NCI-H1417 treated with DMSO at 0.1 percent for 48 hours (cell line): ENCODE results near the gene LGALS4.
A peak's percentile ranks its signal among the peaks of the same experiment; 100 is the strongest.
"Not testable (repeated sequence)": the region's sequence is repeated elsewhere in the genome, so short reads cannot be mapped to it uniquely, and the experiment has no call there.

Source experiments
- DNase-seq: peaks from one replicate; lab custom pipeline; 2025; lab: John Stamatoyannopoulos, UW

LGALS4 gene, protein sequence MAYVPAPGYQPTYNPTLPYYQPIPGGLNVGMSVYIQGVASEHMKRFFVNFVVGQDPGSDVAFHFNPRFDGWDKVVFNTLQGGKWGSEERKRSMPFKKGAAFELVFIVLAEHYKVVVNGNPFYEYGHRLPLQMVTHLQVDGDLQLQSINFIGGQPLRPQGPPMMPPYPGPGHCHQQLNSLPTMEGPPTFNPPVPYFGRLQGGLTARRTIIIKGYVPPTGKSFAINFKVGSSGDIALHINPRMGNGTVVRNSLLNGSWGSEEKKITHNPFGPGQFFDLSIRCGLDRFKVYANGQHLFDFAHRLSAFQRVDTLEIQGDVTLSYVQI

DNA sequence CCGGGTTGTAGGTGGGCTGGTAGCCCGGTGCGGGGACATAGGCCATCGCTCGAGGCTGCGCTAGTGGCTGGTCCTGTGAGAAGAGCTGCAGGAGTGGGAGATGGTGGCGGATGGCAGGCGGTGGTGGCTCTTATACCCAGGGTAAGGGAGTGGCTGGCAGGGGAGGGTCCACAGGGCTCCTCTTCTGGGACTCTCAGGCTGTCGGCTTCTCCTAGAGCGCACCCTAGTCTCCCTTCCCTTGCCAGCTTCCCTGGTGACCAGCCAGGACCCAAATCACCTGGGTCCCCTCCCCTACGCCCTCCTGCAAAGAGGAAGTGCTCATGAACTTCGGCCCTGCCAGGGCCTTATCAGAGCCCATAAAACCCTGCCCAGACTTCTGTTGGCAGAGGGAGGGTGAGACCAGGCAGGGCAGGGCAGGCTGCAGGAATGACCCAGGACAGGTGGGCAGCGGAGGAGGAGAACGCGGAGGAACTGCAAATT, at the start of gene LGALS4:
Gene LGALS4 (minus strand): TSS at position 105 of the 480 bp plus-strand sequence. CDS start 59 bp downstream, at position 46.
- DNase-seq = no peak

DNA sequence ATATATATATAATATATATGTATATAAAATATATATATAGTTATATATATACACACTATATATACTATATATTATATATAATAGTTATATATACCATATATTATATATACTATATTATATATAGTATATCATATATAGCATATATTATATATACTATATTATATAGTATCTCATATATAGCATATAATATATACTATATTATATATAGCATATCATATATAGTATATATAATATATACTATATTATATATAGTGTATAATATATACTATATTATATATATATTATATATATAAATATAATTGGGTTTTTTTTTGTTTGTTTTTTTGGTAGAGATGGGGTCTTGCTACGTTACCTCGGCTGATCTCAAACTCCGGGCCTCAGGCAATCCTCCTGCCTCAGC, 48.6 kb upstream of the LGALS4 start:
- no peak for DNase-seq

DNA sequence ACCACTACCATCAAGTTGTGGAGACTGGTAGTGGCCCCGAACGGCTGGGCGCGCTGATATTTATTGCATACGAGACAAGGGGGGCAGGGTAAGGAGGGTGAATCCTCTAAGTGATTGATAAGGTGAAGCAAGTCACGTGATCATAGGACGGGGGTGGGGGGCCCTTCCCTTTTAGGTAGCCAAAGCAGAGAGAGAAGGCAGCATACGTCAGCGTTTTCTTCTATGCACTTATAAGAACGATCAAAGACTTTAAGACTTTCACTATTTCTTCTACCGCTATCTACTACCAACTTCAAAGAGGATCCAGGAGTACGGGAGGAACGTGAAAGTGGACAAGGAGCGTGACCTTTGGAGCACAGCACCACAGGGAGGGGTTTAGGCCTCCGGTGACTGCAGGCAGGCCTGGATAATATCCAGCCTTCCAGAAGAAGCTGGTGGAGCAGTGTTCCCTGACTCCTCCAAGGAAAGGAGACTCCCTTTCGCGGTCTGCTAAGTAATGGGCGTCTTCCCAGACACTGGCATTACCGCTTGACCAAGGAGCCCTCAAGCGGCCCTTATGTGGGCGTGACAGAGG, 47.0 kb upstream of the LGALS4 start:
- not testable (repeated sequence) for DNase-seq

DNA sequence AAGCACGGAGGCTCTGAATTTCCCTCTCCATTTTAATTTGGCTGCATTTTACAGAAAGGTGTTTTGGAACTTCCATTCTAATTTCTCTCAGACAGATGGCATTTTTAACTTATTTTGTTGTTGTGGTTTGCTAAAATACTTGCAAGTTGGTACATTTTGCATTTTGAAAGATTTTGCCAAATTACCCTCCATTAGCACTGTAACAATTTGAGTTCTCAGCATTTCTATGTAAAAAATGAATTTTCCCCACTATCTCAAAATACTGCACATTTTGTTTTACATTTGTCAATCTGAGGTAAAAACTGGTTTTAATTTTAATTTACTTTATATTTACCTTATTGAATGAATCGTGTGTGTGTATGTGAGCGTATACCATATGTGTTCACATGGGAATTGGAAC, 44.1 kb upstream of the LGALS4 start:
- no peak for DNase-seq

DNA sequence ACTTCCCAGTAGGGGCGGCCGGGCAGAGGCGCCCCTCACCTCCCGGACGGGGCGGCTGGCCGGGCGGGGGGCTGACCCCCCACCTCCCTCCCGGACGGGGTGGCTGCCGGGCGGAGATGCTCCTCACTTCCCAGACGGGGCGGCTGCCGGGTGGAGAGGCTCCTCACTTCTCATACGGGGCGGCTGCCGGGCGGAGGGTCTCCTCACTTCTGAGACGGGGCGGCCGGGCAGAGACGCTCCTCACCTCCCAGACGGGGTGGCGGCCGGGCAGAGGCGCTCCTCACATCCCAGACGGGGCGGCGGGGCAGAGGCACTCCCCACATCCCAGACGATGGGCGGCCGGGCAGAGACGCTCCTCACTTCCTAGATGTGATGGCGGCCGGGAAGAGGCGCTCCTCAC, 43.0 kb upstream of the LGALS4 start:
- not testable (repeated sequence) for DNase-seq

DNA sequence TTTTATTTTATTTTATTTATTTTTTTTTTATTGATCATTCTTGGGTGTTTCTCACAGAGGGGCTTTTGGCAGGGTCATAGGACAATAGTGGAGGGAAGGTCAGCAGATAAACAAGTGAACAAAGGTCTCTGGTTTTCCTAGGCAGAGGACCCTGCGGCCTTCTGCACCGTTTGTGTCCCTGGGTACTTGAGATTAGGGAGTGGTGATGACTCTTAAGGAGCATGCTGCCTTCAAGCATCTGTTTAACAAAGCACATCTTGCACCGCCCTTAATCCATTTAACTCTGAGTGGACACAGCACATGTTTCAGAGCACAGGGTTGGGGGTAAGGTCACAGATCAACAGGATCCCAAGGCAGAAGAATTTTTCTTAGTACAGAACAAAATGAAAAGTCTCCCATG, 42.2 kb upstream of the LGALS4 start:
- not testable (repeated sequence) for DNase-seq

DNA sequence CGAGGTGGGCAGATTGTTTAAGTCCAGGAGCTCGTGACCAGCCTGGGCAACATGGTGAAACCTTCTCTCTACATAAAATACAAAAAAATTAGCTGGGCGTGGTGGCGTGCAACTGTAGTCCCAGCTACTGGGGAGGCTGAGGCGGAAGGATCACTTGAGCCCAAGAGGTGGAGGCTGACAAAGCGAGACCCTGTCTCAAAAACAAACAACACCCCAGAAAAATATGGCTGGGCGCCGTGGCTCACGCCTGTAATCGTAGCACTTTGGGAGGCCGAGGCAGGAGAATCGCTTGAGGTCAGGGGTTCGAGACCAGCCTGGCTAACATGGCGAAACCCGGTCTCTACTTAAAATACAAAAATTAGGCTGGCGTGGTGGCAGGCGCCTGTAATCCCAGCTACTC, 40.5 kb upstream of the LGALS4 start:
- no peak for DNase-seq

DNA sequence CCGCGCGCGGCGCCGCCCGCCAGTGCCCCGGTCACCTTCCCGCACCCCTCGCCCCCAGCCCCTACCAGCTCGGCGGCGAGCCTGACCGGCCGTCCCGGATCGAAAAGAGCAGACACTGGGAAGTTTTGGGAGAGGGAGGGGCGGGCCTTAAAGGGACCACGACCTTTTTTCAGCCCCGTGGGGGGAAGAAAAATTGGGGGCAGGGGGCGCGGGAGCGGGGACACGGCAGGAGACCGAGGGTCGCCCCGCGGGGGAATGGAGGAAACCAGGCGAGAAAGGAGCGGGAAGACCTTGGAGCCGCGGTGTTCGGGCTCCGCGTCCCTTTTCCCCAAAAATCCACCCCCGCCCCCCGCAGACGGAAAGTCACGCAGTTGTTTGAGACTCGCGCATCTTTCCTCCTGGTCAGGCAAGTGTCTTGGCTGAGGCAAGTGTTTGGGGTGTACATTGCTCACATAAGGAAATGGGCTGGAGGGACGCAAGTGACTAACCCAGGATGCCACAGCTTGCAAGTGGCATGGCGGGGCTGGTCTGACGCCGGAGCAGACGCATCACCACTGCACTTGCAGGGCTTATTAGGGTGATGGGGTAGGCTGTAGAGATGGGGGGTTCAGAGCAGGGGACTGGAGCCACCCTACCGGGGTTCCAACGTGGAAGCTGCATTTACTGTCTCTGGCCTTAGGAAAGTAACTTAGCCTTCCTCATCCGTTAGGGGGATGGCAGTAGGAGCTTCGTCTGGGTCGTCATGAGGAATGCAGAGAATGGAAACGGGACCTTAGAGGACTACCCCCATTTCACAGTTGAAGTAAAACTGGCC, 39.7 kb upstream of the LGALS4 start:
- DNase-seq = no peak

DNA sequence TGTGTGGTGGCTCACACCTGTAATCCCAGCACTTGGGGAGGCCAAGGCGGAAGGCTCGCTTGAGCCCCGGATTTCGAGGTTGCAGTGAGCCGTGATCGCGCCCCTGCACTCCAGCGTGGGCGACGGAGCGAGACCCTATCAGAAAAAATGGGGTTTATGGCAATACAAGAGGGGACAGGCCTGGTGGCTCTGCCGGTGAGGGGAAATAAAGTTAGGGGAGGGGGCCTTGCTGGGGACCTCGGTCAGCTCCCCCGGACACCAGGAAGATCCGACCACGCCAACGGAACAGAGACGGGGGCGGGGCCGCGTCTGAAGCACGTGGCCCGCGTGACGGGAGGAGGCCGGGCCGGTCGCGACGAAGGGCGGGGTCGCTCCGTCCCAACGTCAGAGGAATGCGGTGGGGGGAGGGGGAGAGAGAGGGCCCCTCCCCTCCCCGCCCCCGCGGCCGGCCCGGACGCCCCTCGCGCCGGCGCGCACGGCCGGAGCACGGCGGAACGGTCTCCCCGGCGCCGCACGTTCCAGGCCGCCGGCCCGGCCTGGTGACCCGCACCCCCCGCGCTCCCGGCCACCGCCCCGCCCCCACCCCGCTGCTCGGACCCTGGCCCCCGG, 39.0 kb upstream of the LGALS4 start:
- peak; percentile 10 for DNase-seq

DNA sequence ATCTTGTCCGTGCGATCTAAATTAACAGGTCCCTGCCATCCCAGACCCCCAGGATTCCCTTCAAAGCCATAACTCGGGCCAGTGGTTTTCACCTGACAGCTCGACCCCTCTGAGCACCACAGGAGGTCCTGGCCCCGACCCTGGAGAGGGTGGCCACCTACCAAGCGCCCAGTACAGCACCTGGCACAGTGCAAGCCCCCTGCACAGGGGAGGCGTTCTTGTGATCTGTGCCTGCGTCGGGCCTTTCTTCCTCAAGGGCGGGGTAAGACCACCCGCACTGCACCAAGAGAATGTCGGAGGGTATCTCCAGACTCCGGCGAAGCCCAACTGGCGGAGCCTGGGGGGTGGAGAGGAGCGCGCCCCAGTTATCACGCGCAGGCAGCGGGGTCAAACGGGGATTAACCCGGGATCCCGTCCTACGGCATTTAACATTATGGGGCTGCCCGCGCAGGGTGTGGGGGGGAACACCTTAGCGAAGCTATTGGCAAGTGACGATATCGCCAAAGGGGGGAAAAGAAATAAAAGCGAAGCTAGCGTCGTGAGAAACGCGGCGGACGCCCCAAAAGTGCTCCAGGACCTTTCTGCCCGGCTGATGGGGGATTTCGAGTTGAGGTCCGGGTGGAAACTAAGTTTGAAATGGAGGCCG, 38.4 kb upstream of the LGALS4 start:
- DNase-seq = no peak

DNA sequence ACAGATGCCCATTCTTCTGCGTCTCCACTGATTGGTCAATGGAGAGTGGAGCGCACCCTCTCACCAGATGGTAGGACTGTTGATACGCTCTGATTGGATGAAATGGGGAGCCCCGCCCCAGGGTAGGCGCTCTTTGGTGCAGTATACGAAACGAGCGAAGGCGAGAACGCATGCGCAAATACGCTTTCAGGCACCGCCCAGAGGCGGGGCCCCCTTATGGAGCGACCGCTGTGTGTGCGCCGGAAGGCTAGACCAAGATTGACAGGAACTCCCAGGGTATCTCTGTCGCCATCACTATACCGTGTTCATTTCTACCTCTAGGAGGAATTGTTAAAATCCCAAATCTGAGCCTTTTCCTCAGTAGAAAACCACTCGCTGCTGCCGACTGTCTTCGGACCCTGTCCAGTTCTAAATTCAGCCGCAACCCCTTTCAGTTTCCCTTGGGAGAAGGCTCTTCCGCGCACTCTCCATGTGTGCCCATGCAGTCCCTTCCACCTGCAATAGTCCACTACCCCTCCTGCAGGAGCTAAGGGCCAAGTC, 37.8 kb upstream of the LGALS4 start:
- no peak for DNase-seq

DNA sequence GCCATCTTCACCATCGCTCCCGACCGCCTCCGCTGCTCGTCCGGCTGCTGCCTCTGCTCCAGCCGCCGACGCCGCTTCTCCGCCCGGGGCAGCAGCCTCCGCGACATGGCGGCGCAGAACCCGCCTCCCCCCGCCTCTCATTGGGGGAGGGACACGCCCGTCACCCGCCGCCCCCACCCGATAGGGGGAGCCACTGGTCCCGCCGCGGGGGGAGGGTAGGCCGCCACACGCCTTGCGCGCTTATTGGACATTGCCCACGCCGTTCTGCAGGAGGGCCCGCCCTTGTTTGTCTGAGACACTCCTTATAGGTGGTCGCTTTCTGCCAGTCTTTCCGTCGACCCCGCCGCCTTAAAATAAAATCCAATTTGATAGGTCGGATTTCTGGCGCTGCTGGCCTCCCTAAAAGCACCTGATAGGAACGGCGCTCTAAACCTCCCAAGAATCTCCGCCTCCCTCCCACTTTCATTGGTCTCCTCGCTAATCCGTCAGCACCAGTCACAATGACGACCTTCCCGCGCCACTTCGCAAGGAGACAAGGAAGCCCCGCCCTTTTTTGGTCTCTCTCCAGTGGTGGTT, 37.2 kb upstream of the LGALS4 start, which contains the start of gene HNRNPL:
Gene HNRNPL (minus strand): TSS at position 127 of the 576 bp plus-strand sequence. CDS start 20 bp downstream, at position 107.
- peak; percentile 100 for DNase-seq

DNA sequence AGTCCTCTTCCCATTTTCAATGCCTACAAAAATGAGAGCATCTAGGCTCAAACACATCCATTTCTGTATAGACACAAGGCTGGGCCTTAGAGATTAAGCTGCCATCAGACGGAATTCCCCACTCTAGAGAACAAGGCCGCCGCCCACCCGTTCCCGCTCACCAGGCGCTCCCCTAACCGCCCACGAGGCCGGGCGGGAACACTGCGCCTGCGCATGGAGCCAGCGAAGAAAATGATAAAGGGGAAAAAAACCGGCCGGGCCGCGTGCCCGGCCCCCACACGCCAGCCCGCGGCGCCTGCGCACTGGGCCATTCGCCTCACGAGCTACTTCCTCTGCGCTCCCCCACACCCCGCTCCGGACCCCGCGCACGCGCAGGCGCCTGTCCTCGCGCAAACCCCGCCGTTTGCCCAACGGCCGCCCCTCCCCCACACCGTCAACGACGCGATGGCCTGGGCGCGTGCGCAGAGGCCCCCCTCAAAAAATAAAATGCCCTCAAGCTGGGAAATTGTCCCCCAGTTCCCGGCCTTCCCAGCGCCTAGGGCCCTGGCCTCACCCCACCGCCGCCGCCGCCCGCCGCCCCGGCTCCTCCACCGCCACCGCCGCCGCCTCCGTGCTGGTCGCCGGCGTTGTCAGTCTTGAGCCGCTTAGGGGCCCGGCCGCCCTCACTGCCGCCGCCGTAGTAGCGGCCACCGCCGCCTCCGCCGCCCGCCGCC, 36.6 kb upstream of the LGALS4 start:
- DNase-seq = peak; percentile 74

DNA sequence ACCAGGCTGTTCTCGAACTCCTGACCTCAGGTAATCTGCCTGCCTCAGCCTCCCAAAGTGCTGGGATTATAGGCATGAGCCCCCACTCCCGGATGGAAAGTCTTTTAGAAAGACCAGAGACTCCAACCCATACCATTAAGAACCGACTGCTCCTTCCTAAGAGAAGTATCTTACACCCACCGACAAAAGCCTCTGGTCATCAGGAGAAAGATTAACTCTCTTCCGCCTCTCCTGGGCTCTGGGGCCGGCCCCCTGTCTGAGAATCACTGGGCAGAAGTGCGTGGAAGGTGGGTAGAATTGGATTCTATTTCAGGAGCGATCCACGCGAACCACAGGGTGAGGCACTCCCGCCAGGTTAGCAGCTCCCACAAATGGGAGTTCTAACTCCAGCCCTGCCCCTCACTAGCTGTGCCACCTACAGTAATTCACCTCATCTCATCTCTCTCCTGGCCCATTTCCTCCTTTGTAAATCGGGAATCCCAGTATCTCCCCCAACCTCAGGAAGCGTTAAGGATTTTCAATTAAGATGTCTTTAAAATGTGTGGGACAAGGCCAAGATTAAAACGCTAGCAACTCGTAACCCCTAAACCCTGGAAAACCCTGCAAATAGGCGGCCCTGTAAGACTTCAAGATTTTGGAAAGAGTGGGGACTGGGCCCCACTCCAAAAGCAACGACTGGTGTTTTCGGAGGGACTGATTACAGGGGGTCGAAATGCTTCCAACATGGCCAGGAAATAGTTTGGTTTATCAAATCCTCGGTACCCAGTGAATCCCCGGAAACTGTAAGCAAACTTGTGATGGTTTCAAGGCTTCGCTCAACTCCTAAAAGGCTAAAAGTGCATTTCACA, 35.8 kb upstream of the LGALS4 start:
- no peak for DNase-seq

DNA sequence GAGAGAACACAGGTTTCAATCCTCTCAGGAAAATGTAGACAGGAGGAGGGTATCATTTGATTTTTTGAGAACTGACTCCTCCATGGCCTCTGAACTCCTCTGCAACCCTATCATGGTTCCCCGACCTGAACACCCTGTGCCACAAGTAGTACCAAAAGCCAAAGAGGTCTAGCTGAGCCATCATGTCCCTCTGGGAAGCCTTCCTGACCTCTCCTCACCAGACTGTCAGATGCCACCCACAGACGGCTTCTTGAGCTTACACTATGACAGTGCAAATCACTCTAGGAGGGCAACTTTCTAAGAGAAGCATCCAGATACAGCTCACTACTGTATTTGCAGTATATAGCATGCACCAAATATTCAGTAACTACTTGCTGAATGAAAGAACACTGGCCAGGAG, 33.4 kb upstream of the LGALS4 start:
- no peak for DNase-seq

DNA sequence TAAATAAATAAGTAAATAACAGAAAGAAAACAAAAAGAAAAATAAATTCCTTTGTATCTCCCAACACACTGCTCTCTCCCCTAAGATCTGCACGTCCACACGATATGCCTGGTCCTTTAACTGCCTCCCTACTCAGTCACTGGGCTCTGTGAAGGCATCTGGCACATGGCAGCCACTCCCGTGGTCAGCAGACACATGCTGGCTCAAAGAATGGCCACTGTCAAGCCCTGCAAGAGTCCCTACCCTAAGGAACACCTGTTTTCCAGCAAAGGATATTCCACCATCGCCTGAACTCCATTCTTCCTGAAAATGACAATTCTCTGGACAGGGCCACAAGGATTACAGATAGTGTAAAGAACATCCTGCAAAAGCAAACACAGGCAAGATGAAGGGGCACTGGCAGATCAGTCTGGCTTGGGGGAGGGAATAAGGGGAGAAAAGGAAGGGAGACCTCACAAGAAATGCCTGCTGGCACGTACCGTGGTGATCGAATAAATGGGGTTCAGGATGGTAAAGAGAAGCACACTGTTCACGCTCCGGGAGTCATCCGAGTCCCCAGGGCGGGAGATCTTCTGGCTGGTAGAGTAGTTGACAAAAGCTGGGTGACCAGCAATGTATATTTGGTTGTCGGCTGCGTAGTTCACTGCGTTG, 32.8 kb upstream of the LGALS4 start:
- DNase-seq = no peak

DNA sequence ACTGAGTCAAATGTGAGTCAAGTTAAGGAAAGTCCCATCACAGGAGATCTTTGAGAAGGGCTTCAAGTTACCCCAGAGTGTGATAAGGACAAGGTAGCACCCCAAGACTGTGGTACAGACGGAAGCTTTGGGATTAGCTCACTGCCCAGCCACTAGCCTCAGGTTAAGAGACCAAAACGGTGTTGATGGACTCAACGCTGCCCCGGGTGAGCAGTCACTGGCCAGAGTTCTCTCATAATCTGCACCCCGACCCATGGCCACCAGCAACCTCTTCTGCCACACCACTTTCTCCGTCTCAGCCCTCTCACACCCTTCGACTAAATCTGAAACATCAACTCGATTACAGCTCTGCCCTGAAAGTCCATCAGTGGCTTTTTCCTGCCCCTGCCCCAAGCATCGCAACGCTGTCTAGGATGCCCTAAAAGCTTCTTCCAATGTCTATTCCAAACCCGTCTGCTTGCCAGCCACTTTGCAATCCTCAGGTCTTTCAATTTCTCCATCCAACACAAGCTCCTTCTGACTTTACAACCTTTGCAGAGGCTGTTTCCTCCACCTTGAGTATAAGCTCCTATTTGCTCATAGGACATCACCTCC, 31.4 kb upstream of the LGALS4 start:
- no peak for DNase-seq

DNA sequence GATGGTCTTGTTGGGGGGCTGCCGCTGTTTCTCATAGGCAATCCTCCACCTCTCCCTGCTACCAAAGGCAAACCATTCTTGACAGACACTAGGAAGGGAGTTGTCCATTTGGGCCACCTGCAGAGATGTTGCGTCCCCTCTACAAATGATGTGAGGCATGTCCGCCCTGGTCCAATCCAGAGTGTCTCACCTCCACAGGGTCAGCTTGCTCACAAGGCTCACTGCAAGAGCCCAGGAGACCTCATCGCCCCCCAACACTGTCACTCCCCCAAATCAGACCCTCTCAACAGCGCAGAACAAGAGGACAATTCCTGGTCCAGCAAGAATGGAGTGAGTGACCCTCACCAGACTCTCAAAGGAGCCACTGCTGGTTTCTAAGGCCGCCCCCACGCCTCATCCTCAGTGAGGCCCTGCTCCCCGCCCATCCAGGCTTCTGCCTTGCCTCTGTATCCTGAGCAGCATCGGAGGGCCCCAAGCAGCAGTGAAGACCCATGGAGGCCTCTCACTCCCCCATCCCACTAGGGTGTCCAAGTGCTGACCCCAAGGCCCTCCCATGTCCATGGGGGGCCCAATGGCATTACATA, 30.5 kb upstream of the LGALS4 start:
- no peak for DNase-seq
